ENCODE results near the gene SLAIN1. TPM values are rescaled to one million over a fixed set of nuclear protein-coding genes. Genes with fewer than 3 reads are reported as not detected.
A peak's percentile ranks its signal among the peaks of the same experiment; 100 is the strongest.

The SLAIN1 gene
- total RNA-seq (2016; rRNA removed; fragmentation: Illumina TruSeq; extraction: Trizol) (4.5 and 4.8 TPM in 2 replicates), polyA plus RNA-seq (2011; rRNA removed) (1.2 and 1.8 TPM in 2 replicates), polyA minus RNA-seq (2011; rRNA and poly(A)+ RNA removed; ENCODE audit: low replicate concordance) (1.9 TPM in 1 of 2 replicates, not detected in the other), Bru-seq, nascent RNA (percentile 46 among the genes with signal in this experiment), BruChase-seq, experiment 1, labeled RNA remaining after a 6-hour chase (percentile 38 among the genes with signal in this experiment), BruChase-seq, experiment 2, labeled RNA remaining after a 2-hour chase (percentile 40 among the genes with signal in this experiment)
- total RNA-seq (2016; cell fraction: cytosol; rRNA removed; fragmentation: Illumina TruSeq; extraction: Trizol; ENCODE audit: low read depth) = 8.0 and 11.8 TPM in 2 replicates
- total RNA-seq (2016; cell fraction: insoluble cytoplasmic fraction; rRNA removed; fragmentation: Illumina TruSeq; extraction: Trizol) = 4.1 and 4.7 TPM in 2 replicates
- total RNA-seq (2016; cell fraction: membrane; rRNA removed; fragmentation: Illumina TruSeq; extraction: Trizol) = 5.1 and 5.5 TPM in 2 replicates
- 3.3 and 4.7 TPM in 2 replicates for total RNA-seq (2016; cell fraction: nucleus; rRNA removed; fragmentation: Illumina TruSeq; extraction: Trizol)
- 0.78 and 1.3 TPM in 2 replicates for polyA plus RNA-seq (2011; cell fraction: cytosol; rRNA removed)
- polyA plus RNA-seq (2011; cell fraction: nucleus; rRNA removed) = 0.79 and 1.1 TPM in 2 replicates
- polyA plus RNA-seq (2012) = 0.92 and 1.4 TPM in 2 replicates
- polyA plus RNA-seq (2016; cell fraction: cytosol; fragmentation: Illumina TruSeq; extraction: Trizol; ENCODE audit: low read depth) = 0.81 and 1.3 TPM in 2 replicates
- 5.2 and 5.8 TPM in 2 replicates for polyA plus RNA-seq (2016; cell fraction: insoluble cytoplasmic fraction; fragmentation: Illumina TruSeq; extraction: Trizol; ENCODE audit: low read depth)
- 2.1 and 2.7 TPM in 2 replicates for polyA plus RNA-seq (2016; cell fraction: membrane; fragmentation: Illumina TruSeq; extraction: Trizol; ENCODE audit: low read depth)
- 3.1 and 3.3 TPM in 2 replicates for polyA plus RNA-seq (2016; cell fraction: nucleus; fragmentation: Illumina TruSeq; extraction: Trizol; ENCODE audit: insufficient read depth, low read depth)
- polyA minus RNA-seq (2011; cell fraction: cytosol; rRNA and poly(A)+ RNA removed) = 0.89 and 1.6 TPM in 2 replicates
- polyA minus RNA-seq (2011; cell fraction: nucleus; rRNA and poly(A)+ RNA removed) = 6.5 and 8.0 TPM in 2 replicates
- long read RNA-seq, experiment 1 = 0 reads
- long read RNA-seq, experiment 2, partial matches to known transcripts = 0 of 4 reads
- long read RNA-seq, experiment 2, other reads (novel, unspliced or antisense) = 3 of 4 reads

DNA sequence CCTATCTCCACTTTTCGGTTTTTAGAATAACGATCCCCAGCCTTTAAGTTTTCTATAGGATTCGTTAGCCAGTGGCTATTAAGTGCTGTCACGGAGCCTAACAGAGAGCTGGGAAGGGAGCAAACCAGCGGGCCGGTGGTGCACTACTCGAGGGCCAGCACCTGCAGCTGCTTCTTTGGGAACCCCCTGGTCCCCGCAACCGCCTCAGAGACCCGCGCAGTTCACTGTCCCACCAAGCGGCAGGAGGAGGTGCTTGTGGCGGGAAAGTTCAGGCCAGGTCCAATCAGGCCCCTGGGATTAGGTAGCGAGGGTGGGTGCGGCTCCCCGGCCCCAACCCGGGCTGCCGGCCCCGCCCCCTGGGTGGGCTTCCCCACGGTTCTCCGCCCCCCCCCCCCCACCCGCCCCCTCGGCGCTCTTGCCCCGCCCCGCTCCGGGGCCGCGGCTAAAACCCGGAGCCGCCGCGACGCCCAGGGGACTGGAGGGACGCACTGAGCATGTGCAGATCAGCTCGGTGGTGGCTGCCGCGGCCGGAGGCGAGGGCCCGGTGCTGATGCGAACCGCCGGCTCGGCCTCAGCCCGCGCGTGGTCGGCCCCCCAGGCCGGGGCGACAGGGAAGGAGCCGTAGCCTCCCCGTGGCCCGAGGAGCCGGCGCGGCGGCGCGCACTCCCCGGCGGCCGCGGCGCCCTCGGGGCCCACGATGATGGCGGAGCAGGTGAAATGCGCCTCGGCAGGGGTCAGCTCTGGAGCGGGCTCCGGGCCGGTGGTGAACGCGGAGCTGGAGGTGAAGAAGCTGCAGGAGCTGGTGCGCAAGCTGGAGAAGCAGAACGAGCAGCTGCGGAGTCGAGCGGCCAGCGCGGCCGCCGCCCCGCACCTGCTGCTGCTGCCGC is at the start of gene SLAIN1:
TSS of gene SLAIN1 (plus strand) at position 471 of the 887 bp plus-strand sequence. CDS start at position 698, 227 bp downstream.
- WGBS (ENCODE audit: low lambda C conversion rate) = 10% methylated on average over 29 of the region's 86 CpGs
- ATAC-seq = peak; percentile 83
- no TSS peak for BruUV-seq (replicated peaks)
- Histone ChIP-seq H3K79me2 (ENCODE audit: insufficient read depth, low read length) (no peaks in the 10 kb centered on the region), H3K4me3 (replicated peaks in 1 of 3; ENCODE audit: insufficient read depth in 1 of 3, low read depth in 2 of 3, low read length in 3 of 3) (peak within 1 kb of the TSS; percentile 58 to 76 (median 62)), H3K4me2 (ENCODE audit: low read depth, low read length) (peak within 1 kb of the TSS; percentile 96), H3K9me3 (ENCODE audit: low read length) (no peaks in the 10 kb centered on the region), H3K36me3 (replicated peaks in 1 of 2; ENCODE audit: control insufficient read depth in 1 of 2, insufficient read depth in 2 of 2, low read length in 2 of 2) (no peaks in the 10 kb centered on the region), H4K20me1 (ENCODE audit: insufficient read depth, low read length) (no peaks in the 10 kb centered on the region), H3K9ac (ENCODE audit: insufficient read depth, low read depth, low read length) (no peak within 1 kb of the TSS), H3K27me3 (ENCODE audit: control insufficient read depth in 1 of 2, insufficient read depth in 2 of 2, low read length in 2 of 2) (peaks cover 3 to 21% of the 10 kb centered on the region in 2 experiments; a peak in 3 of 5 replicates), H3K4me1 (ENCODE audit: insufficient read depth, low read length) (peaks cover 10% of the 10 kb centered on the region), H2AFZ (ENCODE audit: low read length) (no peak within 1 kb of the TSS), H3K27ac (ENCODE audit: extremely low read length, insufficient read depth, low read length) (no peak within 1 kb of the TSS)
- ChIA-PET CTCF (ENCODE audit: low intra/inter-chr PET ratio, low total read pairs) (no interaction called here), POLR2A (no interaction called here)
- FAIRE-seq = no peak
- in situ Hi-C loops (cut with HindIII; ENCODE audit: extremely low pct_ligation_motif_present, low pct_unique_long_range_greater_than_20kb) (no loop called here), intact Hi-C loops (cut with micrococcal nuclease; ENCODE audit: unreplicated experiment) (loop anchor here (5.0 kb wide), 1 partner anchor 370 kb away; the partner anchor contains the start of gene MYCBP2)
- DNase-seq (ENCODE audit: low spot score) = peak; percentile 15
- no peak for TF ChIP-seq ZNF629 (CRISPR knock-in tag; conservative IDR thresholded peaks at IDR 0.05)
- TF ChIP-seq ZNF891 (CRISPR knock-in tag; IDR thresholded peaks at IDR 0.05) = no peak
- no peak for TF ChIP-seq NFE2L2 (IDR thresholded peaks at IDR 0.05; ENCODE audit: low read length)
- no peak for TF ChIP-seq CC2D1A (CRISPR knock-in tag; IDR thresholded peaks at IDR 0.05)
- peak; percentile 71; the same call in 1 of the 2 replicates for TF ChIP-seq HES4 (CRISPR knock-in tag; IDR thresholded peaks at IDR 0.05; ENCODE audit: borderline replicate concordance)
- TF ChIP-seq ZBTB21 (CRISPR knock-in tag; IDR thresholded peaks at IDR 0.05) = no peak
- TF ChIP-seq MAX (IDR thresholded peaks at IDR 0.05) = peak; percentile 64
- TF ChIP-seq ZNF883 (CRISPR knock-in tag; IDR thresholded peaks at IDR 0.05; ENCODE audit: not compliant biosample characterization) = no peak
- TF ChIP-seq NR1H2 (CRISPR knock-in tag; IDR thresholded peaks at IDR 0.05; ENCODE audit: borderline replicate concordance, low read depth) = no peak
- TF ChIP-seq, protein P1, sequence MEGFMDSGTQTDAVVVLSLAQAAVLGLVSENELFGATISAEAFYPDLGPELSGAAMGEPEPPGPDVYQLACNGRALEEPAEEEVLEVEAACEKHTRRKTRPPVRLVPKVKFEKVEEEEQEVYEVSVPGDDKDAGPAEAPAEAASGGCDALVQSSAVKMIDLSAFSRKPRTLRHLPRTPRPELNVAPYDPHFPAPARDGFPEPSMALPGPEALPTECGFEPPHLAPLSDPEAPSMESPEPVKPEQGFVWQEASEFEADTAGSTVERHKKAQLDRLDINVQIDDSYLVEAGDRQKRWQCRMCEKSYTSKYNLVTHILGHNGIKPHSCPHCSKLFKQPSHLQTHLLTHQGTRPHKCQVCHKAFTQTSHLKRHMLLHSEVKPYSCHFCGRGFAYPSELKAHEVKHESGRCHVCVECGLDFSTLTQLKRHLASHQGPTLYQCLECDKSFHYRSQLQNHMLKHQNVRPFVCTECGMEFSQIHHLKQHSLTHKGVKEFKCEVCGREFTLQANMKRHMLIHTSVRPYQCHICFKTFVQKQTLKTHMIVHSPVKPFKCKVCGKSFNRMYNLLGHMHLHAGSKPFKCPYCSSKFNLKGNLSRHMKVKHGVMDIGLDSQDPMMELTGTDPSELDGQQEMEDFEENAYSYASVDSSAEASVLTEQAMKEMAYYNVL (CRISPR knock-in tag; IDR thresholded peaks at IDR 0.05; ENCODE audit: borderline replicate concordance) = no peak
- TF ChIP-seq, protein P2, sequence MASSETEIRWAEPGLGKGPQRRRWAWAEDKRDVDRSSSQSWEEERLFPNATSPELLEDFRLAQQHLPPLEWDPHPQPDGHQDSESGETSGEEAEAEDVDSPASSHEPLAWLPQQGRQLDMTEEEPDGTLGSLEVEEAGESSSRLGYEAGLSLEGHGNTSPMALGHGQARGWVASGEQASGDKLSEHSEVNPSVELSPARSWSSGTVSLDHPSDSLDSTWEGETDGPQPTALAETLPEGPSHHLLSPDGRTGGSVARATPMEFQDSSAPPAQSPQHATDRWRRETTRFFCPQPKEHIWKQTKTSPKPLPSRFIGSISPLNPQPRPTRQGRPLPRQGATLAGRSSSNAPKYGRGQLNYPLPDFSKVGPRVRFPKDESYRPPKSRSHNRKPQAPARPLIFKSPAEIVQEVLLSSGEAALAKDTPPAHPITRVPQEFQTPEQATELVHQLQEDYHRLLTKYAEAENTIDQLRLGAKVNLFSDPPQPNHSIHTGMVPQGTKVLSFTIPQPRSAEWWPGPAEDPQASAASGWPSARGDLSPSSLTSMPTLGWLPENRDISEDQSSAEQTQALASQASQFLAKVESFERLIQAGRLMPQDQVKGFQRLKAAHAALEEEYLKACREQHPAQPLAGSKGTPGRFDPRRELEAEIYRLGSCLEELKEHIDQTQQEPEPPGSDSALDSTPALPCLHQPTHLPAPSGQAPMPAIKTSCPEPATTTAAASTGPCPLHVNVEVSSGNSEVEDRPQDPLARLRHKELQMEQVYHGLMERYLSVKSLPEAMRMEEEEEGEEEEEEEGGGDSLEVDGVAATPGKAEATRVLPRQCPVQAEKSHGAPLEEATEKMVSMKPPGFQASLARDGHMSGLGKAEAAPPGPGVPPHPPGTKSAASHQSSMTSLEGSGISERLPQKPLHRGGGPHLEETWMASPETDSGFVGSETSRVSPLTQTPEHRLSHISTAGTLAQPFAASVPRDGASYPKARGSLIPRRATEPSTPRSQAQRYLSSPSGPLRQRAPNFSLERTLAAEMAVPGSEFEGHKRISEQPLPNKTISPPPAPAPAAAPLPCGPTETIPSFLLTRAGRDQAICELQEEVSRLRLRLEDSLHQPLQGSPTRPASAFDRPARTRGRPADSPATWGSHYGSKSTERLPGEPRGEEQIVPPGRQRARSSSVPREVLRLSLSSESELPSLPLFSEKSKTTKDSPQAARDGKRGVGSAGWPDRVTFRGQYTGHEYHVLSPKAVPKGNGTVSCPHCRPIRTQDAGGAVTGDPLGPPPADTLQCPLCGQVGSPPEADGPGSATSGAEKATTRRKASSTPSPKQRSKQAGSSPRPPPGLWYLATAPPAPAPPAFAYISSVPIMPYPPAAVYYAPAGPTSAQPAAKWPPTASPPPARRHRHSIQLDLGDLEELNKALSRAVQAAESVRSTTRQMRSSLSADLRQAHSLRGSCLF (CRISPR knock-in tag; IDR thresholded peaks at IDR 0.05; ENCODE audit: borderline replicate concordance) = no peak

Data from HepG2 (cell line).